ENCODE measurements around the gene TIGAR.

Gene TIGAR

GRCh38 chr12:4288296-4289131, 32.5 kb upstream of the TIGAR start:
- no peak overlapping the region for H3K4me3 ChIP-seq (replicated peaks in 1 of 2; ENCODE audit: low read depth in 2 of 2, low read length in 2 of 2)
- no peak for TF ChIP-seq CTCF (IDR thresholded peaks at IDR 0.05; ENCODE audit: low read depth, low read length)
- DNase-seq (ENCODE audit: low read depth in 2 of 2), result no peak

- H3K4me3 ChIP-seq (replicated peaks in 1 of 2; ENCODE audit: low read depth in 2 of 2, low read length in 2 of 2), result no peak overlapping the region
- no peak for TF ChIP-seq CTCF (IDR thresholded peaks at IDR 0.05; ENCODE audit: low read depth, low read length)
- DNase-seq (ENCODE audit: low read depth in 2 of 2), result no peak
Measured at GRCh38 chr12:4289231-4289878, 31.7 kb upstream of the TIGAR start.

GRCh38 chr12:4289998-4290790, 30.8 kb upstream of the TIGAR start:
- H3K4me3 ChIP-seq (replicated peaks in 1 of 2; ENCODE audit: low read depth in 2 of 2, low read length in 2 of 2), result no peak overlapping the region
- no peak for TF ChIP-seq CTCF (IDR thresholded peaks at IDR 0.05; ENCODE audit: low read depth, low read length)
- DNase-seq (ENCODE audit: low read depth in 2 of 2), result no peak

- H3K4me3 ChIP-seq (replicated peaks in 1 of 2; ENCODE audit: low read depth in 2 of 2, low read length in 2 of 2), result no peak overlapping the region
- DNase-seq (ENCODE audit: low read depth in 2 of 2), result no peak
- TF ChIP-seq CTCF (IDR thresholded peaks at IDR 0.05; ENCODE audit: low read depth, low read length), result no peak
Measured at GRCh38 chr12:4292341-4293073, 28.5 kb upstream of the TIGAR start.

- H3K4me3 ChIP-seq (replicated peaks in 1 of 2; ENCODE audit: low read depth in 2 of 2, low read length in 2 of 2), result no peak overlapping the region
- DNase-seq (ENCODE audit: low read depth in 2 of 2), result no peak
Measured at GRCh38 chr12:4293299-4293965, 27.6 kb upstream of the TIGAR start.

More at GRCh38 chr12:4293299-4293965, 27.6 kb upstream of the TIGAR start:
- TF ChIP-seq CTCF (IDR thresholded peaks at IDR 0.05; ENCODE audit: low read depth, low read length), result no peak
